Iris pigment epithelial cell (primary cell): ENCODE measurements around the gene HPS4.
"Not testable (repeated sequence)": the region's sequence is repeated elsewhere in the genome, so short reads cannot be mapped to it uniquely, and the experiment has no call there.

Source experiments
- DNase-seq: peaks from one replicate; pipeline ENCODE4 v3.0.0-alpha.2; 2011; ENCODE audit warnings: low read depth

Gene HPS4

GRCh38 chr22:26483439-26484359 lies at the start of gene HPS4, which contains the start of gene SRRD:
TSS of gene HPS4 (minus strand) at chr22:26483783. CDS start at chr22:26481762, 2,021 bp downstream.
TSS of gene SRRD (plus strand) at chr22:26483877. CDS start at chr22:26483891, 14 bp downstream.
- DNase-seq: peak; percentile 89

DNA sequence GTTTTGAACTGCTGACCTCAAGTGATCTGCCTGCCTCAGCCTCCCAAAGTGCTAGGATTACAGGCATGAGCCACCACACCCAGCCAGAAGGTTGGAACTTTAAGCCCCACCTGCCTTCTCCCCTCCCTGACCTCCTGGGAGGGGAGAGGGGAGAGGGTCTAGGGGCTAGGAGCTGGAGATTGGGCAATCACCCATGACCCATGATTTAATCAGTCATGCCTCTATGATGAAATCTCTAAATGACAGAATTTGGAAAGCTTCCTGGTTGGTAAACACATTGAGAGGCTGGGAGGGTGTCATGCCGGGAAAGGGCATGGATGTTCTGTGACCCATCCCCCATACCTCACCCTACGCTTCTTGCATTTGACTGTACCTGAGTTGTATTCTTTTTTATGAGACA lies 45.8 kb upstream of the HPS4 start:
- peak; percentile 30 for DNase-seq

DNA sequence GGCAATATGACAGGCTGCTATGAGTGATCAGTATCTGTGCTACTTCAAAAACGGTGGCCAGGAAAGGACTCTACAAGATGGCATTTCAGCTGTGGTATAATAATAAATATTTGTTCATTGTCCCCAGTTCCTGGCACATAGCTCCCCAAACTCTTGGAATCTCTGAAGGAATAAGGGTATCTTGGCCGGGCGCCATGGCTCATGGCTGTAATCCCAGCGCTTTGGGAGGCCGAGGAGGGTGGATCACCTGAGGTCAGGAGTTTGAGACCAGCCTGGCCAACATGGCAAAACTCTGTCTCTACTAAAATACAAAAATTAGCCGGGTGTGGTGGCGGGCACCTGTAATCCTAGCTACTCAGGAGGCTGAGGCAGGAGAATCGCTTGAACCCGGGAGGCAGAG lies 44.9 kb upstream of the HPS4 start:
- DNase-seq: not testable (repeated sequence)

- DNase-seq: no peak
Observed at GRCh38 chr22:26527574-26528465, 44.2 kb upstream of the HPS4 start.

DNA sequence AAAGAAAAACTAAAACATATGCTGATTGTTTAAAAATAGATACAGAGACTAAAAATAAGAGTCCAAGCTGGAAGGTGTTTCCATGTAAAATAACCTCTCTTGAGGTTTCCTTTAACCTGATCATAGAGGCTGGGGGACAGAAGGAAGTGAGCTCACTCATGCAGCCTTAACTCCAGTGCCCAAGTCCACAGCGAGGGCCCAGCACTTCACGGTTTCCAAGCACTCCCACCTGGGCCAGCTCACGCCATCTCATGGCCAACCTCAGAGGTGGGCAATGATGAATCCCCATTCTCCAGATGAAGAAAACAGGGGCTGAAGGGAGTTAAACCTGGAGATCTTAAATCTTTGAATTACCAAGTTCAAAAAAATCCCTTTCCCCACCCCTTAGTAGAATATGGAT lies 43.6 kb upstream of the HPS4 start:
- no peak for DNase-seq

- DNase-seq: no peak
Observed at GRCh38 chr22:26525946-26526564, 42.5 kb upstream of the HPS4 start.

GRCh38 chr22:26524870-26525269 lies 41.3 kb upstream of the HPS4 start:
- no peak for DNase-seq

- DNase-seq: no peak
Observed at GRCh38 chr22:26522592-26522991, 39.0 kb upstream of the HPS4 start.

GRCh38 chr22:26522012-26522411 lies 38.4 kb upstream of the HPS4 start:
- DNase-seq: no peak

GRCh38 chr22:26517429-26517828 lies 33.8 kb upstream of the HPS4 start:
- no peak for DNase-seq

GRCh38 chr22:26516503-26516902 lies 32.9 kb upstream of the HPS4 start:
- no peak for DNase-seq

GRCh38 chr22:26515931-26516330 lies 32.3 kb upstream of the HPS4 start:
- no peak for DNase-seq

DNA sequence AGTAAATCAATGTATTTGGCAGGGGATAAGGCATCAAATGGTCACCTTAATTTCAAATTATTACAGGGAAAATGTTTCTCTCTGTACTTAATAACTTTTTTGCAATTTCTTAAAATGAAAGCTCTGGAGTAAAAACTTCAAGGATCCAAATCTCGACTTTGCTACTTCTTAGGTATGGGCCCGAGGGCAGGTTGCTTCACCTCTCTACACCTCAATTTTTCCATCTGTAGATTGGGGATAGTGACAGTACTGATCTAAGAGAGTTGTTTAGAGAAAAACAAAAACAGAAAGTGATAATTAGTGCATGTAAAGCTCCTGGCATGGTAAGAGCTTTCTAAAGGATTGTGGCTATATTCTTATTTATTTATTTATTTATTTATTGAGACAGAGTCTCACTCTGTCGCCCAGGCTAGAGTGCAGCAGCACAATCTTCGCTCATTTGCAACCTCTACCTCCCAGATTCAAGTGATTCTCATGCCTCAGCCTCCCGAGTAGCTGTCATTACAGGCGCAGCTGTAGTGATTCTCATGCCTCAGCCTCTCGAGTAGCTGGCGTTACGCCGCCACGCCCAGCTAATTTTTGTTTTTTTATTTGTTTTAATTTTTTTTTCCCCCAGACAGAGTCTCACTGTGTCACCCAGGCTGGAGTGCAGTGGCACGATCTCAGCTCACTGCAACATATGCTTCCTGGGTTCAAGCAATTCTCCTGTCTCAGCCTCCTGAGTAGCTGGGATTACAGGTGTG lies 31.0 kb upstream of the HPS4 start:
- no peak for DNase-seq

DNA sequence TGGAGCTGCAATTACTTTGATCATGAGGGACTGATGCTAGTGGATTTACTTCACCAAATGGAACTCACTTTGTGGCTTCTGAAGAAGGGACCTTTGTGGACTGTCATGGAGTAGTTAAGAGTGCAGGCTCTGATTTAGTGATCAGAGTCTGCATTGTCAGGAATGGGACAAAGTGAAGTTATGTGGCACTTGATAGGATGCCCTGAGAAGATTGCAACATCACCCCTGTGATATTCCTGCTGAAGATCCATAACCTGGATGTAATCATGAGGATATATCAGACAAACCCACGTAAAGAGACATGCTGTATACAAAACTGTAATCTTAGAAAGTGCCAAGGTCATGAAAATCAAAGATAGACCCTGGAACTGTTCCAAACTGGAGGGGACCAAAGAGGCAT lies 30.3 kb upstream of the HPS4 start:
- no peak for DNase-seq

DNA sequence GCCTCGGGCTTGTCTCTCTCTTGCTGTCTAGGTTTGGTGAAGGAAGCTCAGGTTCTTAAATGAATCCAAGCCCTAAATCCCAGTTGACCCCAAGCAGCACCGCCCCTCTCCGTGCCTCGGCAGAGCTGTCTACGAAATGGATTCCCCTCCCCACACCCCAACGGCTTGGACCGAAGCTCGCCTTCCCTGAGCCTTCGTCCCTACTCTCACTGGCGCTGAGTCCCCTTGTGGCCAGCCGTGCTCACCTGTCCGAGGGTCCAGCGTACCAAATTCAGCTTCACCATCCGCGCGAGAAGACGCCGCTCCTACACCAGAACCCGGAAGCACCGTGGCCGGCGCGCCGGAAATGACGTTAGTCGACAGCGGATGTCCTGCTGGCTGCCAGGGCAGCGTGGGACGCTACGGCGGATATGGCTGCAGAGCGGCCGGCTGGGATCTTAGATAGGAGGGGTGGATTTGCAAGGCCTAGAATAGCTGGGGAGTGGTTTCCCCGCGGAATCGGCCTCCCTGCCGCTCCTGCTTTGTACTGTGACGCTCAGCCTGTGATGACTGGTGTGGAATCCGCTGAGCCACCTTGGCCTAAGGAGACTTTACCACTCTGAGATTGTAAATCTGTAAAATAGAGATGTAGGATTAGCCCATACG lies 28.7 kb upstream of the HPS4 start, which contains the start of gene TFIP11:
TSS of gene TFIP11 (minus strand) at position 325 of the 645 bp plus-strand sequence. CDS start 2,201 bp downstream, outside the sequence.
- DNase-seq: peak; percentile 94

DNA sequence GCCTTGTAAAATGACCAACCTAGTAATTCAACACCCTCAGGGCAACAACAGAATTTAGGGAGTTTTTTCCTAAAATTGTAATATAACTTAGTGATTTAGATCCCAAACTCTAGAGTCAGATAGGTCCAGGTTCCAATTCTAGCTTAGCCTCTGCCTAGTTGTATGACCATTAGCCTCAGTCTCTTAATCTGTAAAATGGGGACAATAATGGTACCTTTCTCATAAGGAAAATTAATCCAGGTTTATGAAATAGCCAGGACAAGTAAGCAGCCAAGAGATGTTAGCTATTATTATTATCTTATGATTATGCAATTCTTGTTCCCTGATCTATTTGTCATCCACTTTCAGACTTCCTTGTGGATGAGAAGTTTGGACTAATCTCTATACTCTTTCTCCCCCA lies 24.6 kb upstream of the HPS4 start:
- DNase-seq: no peak

DNA sequence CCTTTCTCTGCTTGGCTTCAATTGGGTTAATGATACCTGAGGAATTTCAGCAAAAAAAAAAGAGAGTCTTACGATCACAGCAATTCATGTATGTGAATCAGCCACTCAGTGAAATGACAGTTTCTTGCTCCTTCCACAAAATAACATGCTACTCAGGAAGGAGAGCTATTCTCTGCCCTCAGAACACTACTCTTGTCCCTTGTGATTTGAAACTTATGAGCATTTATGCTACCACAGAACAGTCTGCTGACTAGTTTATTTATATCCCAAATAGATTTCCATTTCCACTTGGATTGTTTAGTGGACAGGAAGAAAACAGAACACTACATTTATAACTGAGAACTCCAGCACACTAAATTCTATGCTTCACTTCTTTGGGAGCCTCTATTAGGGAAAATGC lies 20.2 kb upstream of the HPS4 start:
- DNase-seq: no peak

DNA sequence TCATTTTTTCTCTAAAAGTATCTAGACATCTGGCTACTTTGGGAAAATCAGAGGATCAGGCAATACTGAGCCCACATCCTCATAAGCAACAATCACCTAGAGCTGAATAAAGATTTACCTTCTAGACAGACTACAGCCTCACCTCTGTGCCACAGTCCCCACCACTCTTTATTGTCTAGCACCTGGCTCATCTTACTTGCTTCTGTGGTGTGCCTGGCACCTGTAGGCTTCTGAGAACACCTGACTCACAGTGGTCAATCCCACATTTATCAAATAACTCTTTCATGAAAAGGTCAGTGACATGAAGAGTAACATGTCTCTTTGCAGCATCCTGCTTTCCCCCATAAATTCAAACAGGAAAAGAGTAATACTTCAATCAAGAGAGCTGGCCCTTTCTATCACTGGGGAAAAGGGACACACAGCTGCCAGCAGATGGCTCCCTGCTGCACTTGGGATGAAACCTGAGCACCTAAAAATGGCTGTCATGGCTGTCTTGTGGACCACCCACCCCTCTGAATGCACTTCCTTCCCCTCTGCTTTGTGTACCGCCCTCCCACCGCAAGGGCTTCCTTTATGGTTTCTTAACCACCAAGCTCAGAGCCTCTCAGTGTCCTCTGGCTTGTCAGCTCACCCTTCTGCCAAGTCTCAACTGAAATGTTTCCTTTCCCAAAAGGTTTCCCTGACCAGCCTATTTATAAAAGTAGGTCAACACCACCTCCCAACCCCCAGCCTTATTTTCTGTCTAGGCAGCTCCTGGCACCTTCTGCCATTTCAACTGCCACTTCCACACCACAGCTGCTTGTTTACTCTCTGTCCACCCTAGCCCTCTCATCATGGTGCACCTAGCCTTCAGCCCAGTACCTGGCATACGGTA lies 19.3 kb upstream of the HPS4 start:
- DNase-seq: peak; percentile 50

GRCh38 chr22:26501996-26502395 lies 18.4 kb upstream of the HPS4 start:
- DNase-seq: no peak

GRCh38 chr22:26499188-26499703 lies 15.7 kb upstream of the HPS4 start:
- no peak for DNase-seq
